HG02970 (cell line): ENCODE results near the gene FAM193B.

ENCODE experiments used
- ATAC-seq: cut with Tn5 transposase; IDR thresholded peaks from one replicate; pipeline ENCODE4 v1.9.1; 2021; ENCODE audit warnings: mild to moderate bottlenecking, moderate library complexity, moderate number of reproducible peaks; ENCODE audit not compliant: unreplicated experiment, low FRiP score

The FAM193B gene

DNA sequence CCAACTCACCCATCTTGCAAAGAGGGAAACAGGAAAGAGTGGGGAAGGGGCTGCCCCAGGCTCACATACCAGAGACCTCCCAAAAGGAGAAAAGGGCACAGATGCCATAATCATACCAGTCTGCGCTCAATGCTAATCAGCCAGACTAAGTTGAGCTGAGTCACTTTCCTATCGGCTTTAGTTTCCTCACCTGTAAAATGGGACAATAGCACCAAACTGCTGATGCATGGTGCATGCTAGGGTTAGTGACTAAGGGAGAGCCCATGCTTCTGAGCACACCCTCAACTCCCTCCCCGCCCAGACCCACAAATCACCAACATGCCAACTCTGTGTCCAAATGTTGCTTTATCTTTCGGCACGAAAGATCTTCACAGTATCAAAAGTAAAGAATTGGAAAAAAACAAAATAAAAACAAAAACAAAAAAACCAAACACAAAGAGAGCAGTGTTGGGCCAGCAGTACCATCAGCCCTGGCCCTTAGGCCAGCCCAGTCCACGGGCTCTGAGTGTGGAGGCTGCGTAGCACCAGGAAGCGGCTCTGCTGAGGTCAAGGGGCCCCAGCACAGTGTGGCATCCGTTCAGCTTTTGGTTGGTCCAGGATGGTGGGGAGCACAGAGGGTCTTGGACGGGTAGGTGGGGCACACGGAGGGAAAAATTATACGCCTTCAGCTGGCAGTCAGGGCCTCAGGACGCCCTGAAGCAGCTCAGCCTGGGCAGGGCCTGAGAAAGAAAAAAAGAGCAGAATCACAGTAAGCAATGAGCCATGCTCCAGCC lies 34.7 kb downstream of the FAM193B start:
- ATAC-seq = no peak

DNA sequence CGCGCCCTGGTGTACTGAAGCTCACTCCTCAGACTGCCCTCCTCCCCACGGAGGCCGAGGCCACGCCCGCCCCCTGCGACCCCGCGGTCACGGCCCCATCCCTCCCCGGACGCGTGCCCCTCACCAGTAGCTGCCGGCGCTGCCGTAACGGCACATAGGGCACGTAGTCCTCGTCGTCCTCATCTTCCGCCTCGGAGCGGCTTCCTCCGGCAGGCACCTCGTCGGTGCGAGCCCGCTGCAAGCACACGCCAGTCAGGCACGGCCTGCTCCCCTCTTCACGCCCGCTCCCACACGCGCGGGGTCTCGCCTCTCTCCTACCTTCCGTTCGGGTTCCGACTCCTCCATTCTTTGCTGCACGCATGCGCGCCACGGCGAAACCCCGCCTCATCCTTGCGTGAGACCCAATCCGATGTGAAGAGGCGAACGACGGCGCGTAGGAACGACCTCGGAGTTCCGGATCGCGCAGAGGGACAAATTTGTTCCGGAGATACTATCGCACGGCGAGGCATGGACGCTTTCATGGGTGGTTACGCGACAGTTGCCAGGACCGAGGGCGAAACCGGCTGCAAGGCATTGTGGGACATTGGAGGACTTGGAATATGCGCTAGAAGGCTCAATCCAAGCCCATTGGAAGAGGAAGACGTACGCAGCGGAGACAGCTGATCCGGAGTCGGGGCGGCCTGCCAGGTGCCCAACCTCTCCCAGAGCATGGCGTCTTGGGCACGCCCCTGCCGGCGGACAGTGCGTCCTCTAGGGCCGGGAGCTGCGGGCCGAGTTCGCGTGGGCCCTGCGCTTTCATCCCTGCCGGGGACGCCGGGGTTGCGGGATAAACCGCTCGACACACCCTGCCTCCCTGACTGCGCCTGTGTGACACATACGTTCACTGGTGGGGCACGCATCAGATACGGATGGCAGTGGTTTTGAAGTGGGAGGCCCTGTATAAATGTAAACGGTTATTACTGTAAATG lies 37.5 kb downstream of the FAM193B start, which contains the start of gene DDX41:
DDX41 (minus strand) TSS at position 361 of the 968 bp plus-strand sequence; CDS start at position 345, 16 bp downstream.
- ATAC-seq = peak; percentile 75

DNA sequence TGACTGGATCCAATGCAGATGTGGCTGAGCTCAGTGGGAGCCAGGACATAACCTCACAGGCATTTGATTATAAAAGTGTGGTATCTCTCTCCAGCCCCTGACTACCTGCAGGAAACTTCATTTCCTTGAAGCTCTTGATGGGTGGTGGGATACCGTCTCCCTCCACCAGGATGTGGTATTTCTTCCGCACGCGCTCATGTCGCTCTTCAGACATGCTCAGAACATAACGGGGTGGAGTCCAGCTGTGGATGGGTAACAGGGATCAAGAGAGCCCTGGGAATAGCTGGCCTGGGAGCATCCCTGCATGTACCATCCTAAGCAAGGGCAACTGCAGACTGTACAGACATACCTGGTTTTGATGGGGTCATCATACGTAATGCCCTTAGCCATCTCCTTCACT lies 38.8 kb downstream of the FAM193B start:
- no peak for ATAC-seq

DNA sequence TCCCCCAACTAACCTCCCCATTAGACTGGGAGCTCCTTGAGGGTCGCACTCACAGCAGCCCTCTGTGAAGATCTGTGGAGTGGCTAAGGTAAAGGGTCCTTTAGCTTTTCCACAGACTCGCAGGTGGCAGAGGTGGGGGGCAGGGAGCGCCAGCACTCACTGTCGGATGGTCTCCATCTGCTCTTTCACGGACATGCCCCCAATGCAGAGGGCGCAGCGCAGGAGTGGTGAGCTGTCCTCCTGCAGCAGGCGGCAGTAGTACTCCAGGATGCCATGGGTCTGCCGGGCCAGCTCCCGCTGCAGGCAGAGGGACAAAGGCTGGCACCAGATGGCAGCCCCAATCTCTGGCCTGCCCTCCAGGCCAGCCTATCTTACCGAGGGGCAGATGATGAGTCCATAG lies 39.8 kb downstream of the FAM193B start:
- no peak for ATAC-seq

DNA sequence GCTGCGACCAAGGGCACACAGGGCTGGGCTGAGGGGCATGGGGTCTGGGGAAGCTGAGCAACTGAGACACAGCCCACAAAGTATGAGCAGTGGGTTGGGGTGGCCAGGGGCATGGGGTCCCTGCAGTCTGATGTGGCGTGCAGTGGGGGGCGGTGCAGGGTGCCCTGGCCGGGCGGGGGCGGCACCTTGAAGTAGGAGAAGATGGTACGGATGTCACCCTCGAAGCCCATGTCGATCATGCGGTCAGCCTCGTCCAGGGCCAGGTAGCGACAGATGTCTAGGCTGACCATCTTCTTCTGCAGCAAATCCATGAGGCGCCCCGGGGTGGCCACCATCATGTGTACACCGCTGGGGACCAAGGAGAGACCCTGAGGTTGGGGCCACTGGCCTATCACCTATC lies 40.9 kb downstream of the FAM193B start:
- ATAC-seq = no peak

DNA sequence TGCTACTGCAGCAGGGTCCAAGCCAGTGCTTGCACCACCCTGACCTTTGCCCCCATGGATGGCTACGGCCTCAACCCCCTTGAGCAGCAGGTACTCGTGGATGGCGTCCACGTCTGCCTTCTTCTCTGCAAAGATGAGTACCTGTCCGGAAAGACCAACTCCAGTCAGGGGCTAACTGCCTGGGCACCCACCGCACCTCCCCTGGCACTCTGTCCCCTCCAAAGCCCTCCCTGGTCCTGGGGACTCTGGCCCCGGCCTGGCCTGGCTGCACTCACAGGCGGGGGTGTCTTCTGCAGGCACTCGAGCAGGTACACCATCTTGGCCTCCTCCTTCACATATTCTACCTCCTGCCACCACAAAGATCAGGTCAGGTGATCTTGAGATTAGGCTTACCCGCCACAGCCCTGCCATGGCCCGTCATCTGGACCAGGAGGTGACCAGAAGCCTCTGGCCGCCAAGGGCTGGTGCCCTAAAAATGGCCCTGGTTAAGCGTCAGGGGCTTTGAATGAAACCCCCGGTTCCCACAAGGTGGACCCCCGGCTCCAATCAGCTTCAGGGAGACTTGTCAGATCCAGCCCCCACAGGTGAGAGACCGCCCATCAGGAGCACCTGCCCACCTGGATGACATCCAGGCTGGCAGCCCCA lies 41.5 kb downstream of the FAM193B start:
- ATAC-seq = no peak

DNA sequence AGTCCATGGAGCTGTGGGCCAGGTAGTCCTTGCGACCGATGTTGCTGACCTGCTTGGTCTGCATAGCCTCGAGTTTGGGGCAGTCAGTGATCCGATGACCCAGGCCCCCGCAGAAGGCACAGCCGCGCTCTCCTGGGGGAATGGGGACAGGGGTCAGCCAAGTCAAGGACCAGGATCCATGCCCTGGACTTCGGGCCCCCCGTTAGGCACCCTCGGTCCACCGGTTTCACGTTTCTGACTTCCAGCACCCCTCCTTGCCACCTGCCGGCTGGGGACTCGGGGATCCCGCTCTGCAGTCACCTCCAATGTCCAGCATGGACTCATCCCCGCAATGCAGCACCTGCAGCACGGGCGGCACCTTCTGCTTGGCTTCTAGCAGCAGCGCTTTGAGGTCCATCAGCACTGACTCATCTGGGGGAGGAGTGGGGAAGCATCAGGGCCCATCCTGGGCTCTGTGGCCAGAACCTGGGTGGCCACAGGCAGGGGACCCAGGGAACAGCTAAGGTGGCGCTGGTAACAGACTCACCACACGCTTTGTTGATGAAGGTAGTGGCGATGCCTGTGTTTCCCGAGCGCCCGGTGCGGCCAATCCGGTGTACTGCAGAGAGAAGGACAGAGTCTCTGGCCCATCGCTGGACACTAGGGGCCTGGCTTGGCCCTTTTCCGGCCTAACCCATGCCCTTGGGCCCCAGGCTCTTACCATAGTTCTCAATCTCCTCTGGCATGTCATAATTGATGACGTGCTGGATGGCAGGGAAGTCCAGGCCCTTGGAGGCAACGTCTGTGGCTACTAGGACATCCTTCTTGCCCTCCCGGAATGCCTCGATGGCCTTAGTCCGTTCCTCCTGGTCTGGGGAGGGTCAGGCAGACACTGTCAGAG lies 42.3 kb downstream of the FAM193B start:
- no peak for ATAC-seq

DNA sequence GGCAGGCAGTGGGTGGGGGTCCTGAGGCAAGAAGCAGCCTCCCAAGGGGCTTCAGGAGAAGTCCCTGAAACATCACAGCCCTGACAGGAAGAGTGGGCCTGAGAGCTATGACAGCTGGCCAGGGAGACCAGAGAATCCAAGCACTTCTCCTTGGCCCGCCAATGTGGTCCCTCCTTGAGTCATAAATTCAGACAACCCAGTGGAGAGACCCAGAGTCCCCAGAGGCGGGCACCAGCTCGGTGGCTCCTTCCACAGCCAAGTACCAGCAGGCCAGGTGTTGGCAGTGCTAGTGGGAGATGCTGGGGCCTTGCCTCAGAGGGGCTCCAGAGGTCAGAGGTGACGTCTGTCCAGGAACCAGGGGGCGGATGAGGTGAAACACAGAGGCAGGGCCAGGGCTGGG lies 43.2 kb downstream of the FAM193B start:
- ATAC-seq = no peak

DNA sequence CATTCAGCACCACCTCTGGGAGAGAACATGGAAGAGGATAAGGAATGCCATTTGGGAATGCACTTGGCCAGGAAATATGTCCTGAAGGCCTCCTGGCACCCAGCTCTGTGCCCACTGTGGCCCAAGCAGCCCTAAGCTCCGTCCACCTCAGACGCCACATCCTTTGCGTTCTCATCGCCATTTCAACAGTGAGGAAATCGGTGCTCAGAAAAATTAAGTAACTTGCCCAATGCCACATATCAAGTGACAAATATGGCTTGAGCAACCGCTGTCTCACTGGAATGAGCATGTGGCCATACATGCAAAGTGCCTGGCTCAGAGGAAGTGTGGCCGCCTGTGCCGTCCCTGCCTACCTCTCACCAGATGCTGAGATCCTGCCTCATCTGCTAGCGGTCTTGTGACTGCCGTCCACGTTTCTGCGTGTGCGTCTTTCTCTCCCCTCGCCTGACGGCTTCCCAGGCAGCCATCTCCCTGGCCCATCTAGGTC lies 43.8 kb downstream of the FAM193B start:
- no peak for ATAC-seq

DNA sequence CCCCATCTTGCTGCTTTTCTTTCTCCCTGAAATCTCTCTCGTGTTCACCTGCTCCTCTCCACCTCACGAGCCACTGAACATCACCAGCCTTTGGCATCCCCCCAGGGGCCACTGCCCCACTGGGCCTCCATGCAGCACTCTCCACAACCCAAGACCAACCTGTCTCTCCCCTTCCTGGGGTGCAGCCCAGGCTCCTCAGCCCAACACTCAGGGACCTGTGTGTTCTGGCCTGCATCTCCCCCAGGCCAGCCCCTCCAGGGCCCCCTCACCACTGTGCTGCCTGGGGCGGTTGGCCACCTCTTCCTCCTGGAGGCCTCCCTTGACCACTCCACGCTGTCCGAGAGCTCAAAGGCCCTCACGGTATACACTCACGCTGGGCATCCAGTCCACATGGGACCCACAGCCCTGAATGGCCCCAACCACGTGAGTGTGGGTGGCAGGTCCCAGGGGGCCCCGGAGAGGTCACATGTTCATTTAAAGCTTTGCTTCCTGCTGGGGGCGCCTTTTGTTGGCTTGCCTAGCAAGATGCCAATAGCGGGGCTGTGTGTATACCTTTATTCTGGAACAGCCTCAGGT lies 44.3 kb downstream of the FAM193B start:
- ATAC-seq = no peak

DNA sequence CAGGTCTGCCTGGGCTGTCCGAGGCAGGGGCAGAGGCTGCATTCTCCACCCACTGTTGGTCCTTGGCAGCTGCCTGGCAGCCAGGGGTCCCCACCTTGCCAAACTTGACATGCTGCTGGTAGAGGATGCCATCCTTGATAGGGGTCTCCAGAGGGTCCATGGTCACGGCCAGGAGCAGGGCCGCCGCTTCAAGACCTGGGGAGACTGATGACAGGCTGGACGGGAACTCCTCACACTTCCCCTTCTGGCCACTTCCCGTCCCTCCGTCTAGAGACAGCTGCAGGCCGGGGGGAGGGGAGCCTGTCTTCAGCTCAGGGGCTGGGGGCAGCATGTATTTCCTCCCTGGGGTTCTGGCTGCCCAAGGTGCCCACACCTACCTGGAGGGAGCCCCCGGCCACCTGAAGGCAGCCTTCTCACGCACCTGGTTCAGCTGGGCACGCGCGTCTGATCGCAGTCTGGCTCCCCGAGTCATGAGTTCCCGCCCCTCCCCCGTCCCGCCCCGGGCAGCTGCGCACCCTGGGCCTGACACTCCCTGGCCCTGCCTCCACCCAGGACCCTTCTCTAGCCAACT lies 44.9 kb downstream of the FAM193B start, which contains the start of gene DOK3:
DOK3 (minus strand) TSS at position 446 of the 571 bp plus-strand sequence; CDS start at position 160, 286 bp downstream.
- ATAC-seq = no peak

DNA sequence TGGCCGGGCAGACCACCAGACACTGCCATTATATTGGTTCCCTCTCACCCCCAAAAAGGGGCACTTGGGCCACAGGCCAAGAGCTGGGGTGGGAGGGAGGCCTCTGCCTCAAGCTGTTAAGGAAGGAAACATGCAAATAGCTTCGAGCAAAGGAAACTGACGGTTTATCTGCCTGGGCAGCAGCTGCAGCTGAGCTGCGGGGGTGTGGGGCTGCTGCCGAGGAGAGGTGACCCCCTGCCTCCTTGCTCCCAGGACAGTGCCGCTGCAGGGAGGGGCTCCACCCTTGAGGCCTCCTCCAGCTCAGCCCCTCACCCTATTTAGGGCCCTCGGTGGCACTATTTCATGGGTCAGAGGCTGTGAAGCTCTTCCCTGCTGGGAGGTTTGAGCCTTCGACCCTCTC lies 45.5 kb downstream of the FAM193B start:
- ATAC-seq = no peak

DNA sequence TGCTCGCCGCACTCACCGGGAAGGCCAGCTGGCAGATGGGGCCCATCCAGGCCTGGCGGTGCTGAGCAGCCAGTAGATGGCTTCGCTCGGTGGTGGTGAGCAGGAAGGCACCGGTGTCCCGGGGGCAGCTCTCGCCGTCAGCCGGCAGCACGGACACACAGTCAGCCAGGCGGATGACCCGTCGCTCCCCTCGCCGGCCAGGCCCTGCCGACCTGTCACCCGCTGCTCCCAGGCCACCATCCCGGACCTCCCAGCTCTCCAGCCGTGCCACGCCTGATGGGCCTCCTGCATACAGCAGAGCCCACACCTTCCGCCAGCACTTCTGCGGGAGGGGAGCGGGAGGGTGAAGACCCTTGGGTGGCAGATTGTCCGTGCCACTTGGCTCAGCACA lies 46.1 kb downstream of the FAM193B start:
- no peak for ATAC-seq

DNA sequence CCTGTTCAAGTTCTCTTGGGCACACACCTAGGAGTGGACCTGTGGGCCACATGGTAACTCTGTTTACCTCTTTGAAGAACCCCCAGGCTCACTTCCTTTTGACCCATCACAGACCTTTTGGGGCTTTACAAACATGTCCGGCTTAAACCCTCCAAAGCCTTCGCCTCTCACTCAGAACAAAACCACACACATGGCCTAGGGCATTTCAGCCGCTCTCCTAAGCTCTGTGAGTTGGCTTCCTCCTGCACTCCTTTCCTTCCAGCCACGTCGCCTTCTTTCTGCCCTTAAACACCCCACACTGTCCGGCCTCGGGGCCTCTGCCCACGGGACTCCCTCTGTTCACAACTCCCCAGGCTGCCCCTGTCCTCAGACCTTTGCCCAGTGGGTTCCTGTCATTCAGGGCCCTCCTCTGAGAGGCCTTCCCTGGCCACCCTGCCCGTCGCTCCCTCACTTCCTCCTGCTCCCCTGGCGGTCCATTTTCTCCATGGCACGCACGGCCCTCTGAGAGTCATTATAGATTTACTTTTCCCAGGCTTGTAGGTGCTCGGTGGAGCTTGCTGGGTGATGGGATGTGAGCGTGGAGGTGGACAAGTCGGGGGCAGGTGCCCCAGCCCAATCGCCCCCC lies 46.7 kb downstream of the FAM193B start:
- ATAC-seq = no peak

DNA sequence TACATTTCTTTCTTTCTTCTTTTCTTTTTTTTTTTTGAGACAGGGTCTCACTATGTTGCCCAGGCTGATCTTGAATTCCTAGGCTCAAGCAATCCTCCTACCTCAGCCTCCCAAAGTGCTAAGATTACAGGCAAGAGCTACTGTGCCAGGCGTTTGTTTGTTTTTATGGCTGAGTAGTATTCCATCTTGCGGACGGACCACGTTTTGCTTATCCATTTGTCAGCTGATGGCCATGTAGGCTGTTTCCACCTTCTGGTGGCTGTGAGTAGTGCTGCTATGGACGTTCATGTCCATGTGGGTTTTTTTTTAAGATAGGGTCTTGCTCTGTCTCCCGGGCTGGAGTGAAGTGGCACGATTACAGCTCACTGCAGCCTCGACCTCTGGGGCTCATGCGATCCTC lies 47.2 kb downstream of the FAM193B start:
- no peak for ATAC-seq

DNA sequence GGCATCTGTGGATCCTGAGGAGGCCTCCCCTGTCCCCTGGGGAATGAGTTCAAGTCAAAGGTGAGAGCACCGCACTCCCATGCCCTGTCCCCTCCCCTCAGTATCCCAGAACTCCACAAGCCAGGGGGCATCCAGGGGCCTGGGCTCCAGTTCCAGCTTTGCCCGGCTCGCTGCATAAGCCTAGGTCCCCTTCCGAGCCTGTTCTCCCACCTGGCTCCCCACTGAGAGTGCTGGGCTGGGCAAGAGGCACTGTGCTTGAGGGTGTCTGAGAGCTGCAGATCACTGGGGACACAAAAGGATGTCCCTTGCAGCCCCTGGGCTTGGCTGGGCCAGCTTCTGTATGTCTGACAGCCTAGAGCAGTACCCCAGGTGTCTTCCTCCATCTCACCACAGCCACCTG lies 49.3 kb downstream of the FAM193B start:
- no peak for ATAC-seq

DNA sequence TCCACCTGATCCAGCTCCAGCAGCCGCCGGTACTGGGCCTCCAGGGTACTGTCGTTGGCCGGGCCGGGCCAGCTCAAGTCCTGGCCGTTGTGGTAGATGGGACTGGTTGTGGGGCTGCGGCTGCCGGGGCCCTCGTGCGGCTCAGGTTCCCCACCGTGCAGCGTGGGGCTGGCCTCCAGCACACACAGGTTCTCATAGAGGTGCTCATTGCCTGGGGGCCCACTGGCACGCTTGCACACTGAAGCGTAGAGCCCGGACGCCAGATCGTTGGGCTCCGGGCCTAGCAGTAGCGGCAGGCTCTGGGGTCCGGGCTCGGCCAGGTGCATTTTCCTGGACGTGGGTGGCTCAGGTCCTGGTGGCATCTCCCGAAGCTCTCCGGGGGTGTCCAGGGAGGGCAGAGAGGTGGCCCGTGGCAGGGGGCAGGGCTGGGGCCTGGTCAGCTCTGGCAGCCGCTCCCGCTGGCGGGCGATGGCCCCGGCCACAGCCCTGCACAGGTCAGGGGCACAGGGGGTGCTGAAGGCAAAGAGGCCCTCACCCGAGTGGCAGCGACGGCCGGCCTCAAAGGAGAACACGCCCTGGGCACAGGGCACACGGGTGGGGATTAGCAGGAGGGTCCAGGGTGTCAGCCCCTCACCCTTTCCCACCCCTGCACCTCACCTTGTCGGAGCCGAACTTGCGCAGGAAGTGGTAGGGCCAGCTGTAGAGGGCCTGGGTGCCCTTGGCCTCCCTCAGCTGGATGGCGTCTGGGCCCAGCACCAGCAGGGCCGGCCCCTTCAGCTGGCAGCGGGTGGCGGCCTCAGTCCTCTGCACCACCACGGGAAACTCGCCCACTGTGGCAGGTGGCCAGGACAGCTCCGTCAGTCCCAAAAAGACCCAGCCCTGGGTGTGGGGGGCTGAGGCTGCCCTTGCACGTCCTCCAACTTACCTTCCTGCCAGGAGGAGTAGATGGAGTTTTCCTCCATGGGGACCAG lies 50.0 kb downstream of the FAM193B start:
- ATAC-seq = no peak
